T-helper 1 cell treated with Interleukin-12 subunit alpha and Interleukin-12 subunit beta and Interleukin-4 antibody, amounts not matched to agents 30 ng/mL and 1 ng/mL, for 36 hours (primary cell): ENCODE results near the gene MRPL14. TPM values are rescaled to one million over a fixed set of nuclear protein-coding genes. Genes with fewer than 3 reads are reported as not detected.

Experiments used
- intact Hi-C: fragments of 100-400 bp; cut with micrococcal nuclease; formaldehyde crosslinking; loops from one replicate; pipeline ENCODE4 v1.15.1; 2024
- total RNA-seq: library from RNA; stranded (reverse); gene quantifications from 2 replicates; pipeline ENCODE4 v1.2.3, GENCODE V29; 2022

Gene MRPL14
- total RNA-seq: 53.9 and 54.6 TPM in 2 replicates

DNA sequence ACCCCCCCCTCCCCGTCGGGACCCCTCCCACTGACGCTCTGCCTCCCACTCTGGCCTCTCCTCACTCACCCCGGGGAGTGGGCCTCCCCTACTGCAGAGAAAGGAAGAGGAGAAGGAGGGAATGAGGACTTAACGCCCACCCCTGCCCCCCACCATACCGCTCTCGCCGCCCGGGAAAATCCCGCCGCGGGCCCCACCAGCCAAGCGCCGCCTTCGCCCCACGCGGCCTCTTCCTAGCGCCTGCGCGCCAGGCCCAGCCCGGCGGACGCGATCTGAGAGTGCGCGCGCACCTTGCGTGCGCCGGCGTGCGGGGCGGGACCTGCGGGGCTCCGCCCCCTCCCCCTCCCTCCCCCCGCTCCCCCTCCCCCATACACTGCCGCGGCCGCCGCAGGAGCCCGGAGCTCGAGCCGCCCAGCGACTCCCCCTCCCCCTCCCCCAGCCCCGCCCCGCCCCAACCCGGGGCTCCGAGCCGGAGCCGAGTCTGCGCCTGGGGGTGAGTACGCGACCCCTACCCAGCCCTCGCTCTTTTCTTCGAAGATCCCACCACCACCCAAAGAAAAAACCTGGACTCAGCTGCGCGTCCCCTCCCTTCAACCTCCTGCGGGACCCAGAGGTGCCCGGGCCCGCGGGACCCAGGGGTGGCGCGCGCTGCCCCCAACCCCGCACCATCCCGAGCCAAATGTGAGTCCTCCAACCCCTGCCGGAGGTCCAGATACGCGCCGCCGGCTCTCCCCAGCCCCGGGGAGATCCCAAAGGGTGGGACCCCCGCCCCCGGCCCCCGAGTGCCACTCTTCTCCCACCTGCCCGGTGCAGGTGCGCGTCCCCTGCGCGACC lies at the start of gene MRPL14, which contains the start of gene TMEM63B:
TSS of gene MRPL14 (minus strand) at position 267 of the 834 bp plus-strand sequence. CDS start 10,841 bp downstream, outside the sequence.
TSS of gene TMEM63B (plus strand) at position 369 of the 834 bp plus-strand sequence. CDS start 7,031 bp downstream, outside the sequence.
- intact Hi-C loops: loop anchor here (1.0 to 10.0 kb wide), 9 partner anchors 29 to 955 kb away; partner anchors contain the start of genes CDC5L, NFKBIE, POLR1C and SRF

DNA sequence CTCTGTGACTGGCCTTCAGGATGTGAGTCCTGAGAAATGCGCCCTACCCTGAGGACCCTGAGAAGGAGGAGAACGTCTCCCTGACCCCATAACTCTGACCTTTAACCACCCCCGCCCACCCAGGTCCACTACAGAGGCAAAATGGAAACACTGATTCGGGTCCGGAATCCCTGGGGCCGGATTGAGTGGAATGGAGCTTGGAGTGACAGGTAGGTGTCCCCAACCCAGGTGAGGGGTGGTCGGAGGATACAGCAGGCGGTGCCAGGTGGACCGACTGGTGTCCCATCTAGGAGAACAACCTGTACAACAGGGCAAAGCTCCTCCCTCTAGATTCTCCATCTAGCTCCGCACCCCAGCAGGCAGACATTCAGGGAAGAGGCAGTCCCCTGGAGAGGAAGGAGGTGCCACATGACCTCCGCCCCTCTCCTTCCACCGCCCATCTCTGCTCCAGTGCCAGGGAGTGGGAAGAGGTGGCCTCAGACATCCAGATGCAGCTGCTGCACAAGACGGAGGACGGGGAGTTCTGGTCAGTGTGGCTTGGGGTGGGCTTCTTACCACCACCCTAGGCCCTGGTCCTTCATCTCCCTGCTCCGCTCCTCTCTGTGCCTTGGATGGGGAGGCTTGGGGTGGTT lies 49.0 kb upstream of the MRPL14 start:
- intact Hi-C loops: no loop called here

DNA sequence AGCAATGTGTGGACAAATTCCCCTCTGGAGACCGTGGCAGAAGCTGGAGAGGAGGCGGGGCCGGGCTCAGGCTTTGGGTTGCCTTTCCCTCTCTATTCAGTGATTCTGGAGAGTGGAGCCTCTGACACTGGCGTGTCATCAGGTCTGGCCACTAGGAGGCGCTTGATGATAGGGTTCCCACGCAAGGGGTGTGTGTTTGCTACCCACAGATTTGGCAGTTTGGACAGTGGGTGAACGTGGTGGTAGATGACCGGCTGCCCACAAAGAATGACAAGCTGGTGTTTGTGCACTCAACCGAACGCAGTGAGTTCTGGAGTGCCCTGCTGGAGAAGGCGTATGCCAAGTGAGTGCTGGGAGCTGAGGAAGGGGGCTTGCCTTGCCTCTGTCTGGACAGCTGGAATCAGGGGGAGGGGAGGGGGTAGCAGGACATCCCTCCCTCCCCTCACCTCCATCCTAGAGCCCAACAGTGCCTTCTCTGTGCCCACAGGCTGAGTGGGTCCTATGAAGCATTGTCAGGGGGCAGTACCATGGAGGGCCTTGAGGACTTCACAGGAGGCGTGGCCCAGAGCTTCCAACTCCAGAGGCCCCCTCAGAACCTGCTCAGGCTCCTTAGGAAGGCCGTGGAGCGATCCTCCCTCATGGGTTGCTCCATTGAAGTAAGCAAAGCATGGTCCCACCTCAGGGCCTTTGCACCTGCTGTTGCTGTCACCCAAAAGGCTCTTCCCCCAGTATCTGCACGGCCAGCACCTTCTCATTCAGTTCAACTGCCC lies 45.7 kb upstream of the MRPL14 start:
- intact Hi-C loops: loop anchor here (1.0 kb wide), 7 partner anchors 48 to 165 kb away; partner anchors contain the start of genes AARS2 and SLC35B2

DNA sequence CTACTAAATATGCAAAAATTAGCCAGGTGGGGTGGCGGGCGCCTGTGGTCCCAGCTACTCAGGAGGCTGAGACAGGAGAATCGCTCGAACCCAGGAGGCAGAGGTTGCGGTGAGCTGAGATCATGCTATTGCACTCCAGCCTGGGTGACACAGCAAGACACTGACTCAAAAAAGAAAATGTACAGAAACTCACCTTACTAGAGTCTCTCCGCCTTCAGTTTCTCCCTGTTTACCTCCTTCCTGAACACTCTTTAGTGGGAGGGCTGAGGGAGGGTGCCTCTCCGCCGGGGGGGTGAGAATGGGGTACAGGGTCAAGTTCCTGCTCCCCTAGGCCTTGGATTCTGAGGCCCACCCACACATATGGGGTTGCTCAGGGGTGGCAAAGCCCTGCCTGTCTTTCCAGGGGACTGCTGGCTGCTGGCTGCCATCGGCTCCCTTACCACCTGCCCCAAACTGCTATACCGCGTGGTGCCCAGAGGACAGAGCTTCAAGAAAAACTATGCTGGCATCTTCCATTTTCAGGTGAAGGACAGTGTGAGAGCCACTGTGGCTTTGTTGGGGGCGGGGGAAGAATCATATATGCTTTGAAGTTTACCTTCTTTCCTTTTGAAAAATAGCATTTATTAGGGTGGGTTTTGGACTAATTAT lies 44.8 kb upstream of the MRPL14 start:
- intact Hi-C loops: loop anchor here (1.0 kb wide), 7 partner anchors 49 to 166 kb away; partner anchors contain the start of genes AARS2 and SLC35B2

DNA sequence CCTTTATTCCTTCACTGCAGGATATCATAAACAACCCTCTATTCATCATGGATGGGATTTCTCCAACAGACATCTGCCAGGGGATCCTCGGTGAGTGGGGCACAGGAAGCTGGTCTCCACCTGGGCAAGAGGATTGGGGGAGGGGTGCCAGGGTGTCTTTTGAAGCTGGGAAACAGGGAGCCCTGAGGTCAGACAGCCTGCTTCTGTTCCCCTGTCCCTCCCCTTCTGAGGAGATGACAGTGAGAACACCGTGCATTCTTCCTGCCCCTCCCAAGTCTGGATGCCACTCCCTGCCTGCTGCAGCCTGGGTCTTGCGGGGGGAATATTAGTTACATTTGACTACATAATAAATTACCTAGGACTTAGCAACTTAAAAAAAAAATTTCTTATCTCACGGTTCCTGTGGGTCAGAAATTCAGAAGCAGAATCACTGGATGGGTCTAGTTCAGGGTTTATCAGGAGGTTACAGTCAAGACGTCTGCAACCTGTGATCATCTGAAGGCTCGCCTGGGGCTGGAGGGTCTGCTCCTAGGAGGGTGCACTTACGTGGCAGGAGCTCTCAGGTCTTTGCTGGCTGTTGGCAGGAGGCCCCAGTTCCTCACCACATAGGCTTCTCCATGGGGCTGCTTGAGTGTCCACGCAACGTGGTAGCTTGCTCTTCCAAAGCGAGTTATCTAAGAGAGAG lies 42.8 kb upstream of the MRPL14 start:
- intact Hi-C loops: no loop called here

DNA sequence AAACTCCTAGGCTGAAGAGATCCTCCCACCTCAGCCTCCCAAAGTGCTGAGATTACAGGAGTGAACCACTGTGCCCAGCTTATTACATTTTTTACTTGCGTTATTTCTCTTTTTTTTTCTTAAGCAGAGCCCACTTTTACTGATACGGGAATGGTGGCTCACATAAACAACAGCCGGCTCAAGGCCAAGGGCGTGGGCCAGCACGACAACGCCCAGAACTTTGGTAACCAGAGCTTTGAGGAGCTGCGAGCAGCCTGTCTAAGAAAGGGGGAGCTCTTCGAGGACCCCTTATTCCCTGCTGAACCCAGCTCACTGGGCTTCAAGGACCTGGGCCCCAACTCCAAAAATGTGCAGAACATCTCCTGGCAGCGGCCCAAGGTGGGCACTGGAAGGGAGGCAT lies 41.9 kb upstream of the MRPL14 start:
- intact Hi-C loops: no loop called here

DNA sequence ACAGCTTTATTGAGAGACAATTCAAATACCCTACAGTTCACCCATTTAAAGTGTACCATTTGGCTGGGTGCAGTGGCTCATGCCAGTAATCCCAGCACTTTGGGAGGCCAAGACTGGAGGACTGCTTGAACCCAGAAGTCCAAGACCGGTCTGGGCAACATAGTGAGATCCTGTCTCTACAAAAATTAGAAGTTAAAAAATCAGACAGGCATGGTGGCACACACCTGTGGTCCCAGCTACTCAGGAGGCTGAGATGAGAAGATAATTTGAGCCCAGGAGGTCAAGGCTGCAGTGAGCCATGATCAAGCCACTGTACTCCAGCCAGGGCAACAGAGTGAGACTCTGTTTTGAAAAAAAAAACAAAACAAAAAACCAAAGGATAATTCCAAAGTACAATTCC lies 40.3 kb upstream of the MRPL14 start:
- intact Hi-C loops: no loop called here

DNA sequence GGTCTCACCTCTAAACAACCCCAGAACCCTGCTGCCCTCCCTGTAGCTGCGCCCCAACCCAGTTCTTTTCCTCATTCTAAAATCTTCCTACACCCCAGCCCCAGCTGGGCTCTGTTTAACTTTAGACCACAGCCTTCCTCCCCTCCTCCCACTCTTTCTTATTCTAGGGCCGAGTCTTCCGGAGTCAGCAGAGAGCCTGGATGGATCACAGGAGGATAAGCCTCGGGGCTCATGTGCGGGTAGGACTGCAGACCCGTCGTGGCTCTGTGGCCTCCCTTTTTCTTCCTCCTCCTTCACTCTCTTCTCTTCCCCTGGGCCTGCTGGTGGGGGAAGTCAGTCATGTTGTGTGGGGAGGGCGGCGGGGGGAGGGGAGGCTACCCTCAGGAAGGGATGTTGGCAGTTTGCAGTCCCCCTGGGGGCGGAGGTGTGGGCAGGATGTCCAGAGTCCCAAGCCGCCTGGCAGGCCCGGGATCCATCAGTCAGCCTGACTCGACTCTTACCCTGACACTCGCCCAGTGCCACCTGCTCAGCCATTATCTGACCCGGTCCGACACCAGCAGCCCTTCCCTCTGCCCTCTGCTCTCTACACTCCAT lies 39.4 kb upstream of the MRPL14 start:
- intact Hi-C loops: no loop called here

DNA sequence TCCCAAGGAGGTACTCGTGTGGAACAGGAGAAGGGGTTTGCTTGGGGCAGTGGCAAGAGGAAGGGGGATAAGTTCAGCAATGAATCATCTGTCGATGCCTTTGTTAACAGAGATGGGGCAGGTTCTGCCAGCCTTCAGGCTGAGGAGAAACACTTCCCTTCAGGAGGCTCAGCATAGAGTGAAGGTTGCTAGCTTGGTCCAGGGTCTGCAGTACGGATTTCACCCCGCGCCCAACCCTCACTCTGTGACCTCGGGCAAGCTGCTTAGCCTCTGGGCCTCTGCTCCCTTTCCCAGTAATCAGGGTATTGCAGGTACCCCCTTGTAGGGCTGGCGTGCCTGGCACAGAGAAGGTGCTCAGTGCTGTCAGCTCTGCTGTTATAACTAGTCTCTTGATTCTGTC lies 38.9 kb upstream of the MRPL14 start:
- intact Hi-C loops: no loop called here

DNA sequence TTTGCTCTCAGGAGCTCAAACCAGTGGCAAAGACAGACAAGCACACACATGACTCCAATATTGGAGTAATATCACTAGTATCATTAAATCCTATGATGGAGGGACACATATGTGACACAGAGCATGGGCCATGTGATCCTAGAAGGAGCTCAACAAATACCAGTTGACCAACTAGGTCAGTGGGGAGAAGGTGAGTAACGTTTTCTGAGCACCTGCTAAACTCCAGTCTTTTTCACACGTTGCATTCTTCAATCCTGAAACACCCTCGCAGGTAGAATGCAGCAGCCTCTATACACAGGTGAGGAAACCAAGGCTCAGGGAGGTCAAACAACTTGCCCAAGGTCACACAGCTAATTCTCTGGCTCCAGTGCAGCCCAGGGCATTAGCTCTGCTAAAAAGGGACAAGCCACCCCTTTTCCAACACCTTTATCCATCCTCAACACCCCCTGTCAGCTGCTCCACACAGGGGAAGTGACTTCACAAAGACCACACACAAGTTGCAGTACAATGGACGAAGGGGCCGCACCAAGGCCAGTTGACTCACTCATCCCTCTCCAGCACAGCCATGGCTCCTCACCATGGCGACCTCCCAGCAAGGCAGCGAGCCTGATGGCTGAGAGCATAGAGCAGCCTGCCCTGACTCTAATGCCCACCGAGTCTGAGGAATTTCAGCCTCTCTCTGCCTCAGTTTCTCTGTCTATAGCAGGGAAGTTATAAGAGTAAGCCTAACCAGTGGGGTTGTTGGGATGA lies 35.8 kb upstream of the MRPL14 start:
- intact Hi-C loops: no loop called here

DNA sequence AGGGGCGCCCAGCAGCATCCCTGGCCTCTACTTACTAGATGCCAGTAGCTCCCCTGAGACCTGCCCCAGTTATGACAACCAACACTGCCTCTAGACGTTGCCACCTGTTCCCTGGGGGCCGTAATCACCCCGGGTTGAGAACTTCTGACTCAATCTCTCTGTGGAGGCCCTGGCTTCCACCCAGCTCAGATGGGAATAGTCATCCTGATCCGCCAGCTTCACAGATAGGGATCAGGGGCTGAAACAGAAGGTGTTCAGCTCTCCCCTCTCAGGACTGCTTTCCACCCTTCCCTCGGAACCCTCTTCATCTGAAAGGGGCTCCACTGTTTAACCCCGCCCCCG lies 34.7 kb upstream of the MRPL14 start:
- intact Hi-C loops: no loop called here

DNA sequence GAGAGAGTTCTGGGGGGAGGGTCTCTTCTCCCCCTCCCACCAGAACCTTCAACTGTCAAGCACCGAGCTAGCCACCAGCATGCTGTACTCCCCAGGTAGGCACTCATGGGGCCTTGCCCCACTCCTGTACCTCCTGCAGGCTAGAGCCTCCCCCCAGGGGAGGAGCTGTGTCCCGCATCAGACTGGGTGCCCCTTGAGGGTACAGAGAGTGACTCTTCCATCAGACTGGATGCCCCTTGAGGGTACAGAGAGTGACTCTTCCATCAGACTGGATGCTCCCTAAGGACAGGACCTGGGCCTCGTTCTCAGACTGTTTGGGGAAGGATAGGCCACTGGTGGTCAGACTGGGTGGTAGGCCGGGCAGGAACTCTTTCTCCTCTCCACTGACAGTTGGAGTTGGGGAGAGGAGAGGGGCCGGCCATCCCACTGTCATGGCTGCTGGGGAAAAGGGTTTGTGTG lies 31.5 kb upstream of the MRPL14 start, which contains the start of gene CAPN11:
TSS of gene CAPN11 (plus strand) at position 51 of the 459 bp plus-strand sequence. CDS start at position 80, 29 bp downstream.
- intact Hi-C loops: no loop called here

DNA sequence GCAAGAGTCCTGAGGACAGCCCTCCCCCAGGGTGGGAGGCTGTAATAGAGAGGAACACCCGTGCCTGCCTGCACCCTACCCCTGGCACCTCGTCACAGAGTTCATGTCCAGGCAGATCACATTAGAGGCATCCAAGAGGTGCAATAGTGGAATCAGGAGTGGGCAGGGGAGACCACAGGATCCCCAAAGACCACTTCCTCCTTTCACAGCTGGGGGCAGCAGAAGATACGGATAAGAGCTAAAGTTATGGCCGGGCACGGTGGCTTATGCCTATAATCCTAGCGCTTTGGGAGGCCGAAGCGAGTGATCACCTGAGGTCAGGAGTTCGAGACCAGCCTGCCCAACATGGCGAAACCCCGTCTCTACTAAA lies 29.9 kb upstream of the MRPL14 start:
- intact Hi-C loops: no loop called here

DNA sequence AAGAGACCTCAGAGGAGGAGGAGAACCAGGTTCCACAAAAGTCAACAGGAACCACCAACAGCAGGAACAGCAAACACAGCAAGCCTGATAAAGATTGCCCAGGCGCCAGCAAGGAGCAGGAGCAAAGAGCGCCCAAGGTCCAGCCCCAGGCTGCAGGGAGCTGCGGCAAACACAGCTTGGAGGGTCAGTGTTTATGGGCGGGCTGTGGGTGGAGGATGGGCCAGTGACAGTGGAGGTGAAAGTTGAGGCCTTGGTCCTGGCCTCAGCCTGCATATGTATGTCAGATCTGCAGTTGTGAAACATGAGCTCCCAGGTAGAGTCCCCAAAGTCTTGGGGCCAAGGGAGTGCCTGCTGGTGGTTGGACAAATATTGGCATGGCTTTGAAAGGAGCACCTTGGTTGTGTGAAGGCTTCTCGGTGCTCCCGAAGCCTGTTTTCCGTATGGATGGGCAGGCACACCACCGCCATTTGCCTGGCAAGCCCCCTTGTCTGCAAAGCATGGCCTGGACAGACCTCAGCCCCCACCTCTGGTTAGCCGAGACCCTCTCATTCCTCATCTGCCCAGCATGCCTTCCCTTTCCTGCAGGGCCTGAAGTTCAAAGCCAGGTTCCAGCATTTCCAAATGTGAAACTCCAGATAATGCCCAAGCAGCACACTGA lies 29.4 kb upstream of the MRPL14 start:
- intact Hi-C loops: no loop called here

DNA sequence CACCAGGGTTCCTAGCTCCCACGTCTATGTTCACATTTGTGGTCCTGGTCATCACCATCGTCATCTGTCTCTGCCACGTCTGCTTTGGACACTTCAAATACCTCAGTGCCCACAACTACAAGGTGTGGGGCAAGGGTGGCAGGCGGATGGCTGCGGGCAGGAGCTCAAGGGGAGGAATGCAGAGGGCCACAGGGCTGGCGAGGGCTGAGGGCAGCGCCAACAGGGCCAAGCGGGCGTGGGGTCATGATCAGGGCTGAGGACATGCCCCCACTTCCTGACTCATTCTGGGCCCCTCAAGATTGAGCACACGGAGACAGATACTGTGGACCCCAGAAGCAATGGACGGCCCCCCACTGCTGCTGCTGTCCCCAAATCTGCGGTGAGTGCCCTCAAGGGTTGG lies 26.8 kb upstream of the MRPL14 start:
- intact Hi-C loops: loop anchor here (5.0 kb wide), 1 partner anchor 37 kb away; no protein-coding TSS in a partner anchor

DNA sequence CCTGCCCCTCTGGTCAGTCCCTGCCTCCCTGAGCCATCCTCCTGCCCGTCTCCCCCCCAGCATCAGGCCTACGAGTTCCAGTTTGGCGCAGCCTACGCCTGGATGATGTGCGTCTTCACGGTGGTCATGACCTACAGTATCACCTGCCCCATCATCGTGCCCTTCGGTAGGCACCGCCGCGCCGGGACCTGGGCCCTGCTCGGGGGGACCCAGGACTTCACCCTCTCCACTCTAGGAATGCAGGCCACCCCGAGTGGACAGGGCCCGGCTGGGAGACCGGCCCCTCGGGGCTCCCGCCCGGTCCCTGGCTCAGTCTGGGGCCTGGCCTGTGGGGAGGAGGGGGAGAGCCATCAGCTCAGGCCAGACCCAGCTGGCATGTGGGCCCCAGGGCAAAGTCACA lies 25.3 kb upstream of the MRPL14 start:
- intact Hi-C loops: loop anchor here (1.0 to 5.0 kb wide), 4 partner anchors 26 to 186 kb away; no protein-coding TSS in a partner anchor

DNA sequence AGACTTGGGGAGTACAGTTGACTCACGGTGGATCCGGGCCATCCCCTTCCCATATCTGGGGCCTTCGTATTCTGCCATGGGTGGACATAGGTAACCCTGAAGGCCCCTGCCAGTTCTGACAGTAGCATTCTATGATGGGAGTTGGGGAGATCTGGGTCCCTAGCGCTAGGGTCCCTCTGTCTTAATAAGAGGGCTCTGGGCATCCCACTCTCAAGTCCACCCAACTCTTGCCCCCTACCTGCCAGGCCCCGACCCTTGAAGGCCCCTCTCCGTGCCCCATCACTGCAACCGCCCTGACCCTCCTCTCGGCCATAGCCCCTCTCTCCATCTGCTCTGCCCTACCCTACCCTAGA lies 24.8 kb upstream of the MRPL14 start:
- intact Hi-C loops: loop anchor here (1.0 to 5.0 kb wide), 4 partner anchors 26 to 186 kb away; no protein-coding TSS in a partner anchor

DNA sequence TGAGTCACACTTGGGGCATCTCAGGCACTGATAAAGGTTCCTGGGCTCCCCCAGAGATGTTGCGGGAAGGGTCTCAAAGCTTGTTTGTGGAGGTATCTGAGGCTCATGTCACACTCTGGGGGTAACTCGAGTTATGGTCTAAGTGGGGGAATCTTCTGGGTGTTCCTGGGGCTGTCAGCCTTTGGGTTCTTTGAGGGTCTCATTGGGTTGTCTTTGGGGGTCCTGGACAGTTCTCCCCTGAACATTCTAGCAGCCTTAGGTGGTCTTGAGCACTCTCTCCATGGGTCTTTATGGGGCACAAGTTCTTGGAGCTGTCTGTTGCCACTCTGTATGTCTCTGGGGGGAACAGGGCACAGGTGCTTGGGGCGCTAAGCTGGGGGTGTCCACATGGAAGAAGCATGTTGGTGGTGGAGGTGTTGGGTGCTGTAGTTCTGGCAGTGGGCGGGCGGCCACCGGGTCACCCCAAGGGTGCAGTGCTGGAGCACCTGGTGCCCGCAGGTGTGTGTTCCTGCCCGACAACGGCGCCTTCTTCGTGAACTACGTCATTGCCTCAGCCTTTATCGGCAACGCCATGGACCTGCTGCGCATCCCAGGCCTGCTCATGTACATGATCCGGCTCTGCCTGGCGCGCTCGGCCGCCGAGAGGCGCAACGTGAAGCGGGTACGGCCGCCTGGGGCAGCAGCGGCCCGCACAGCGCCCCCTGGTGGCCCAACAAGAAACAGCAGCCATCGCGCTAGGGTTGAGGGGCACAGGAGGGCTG lies 24.3 kb upstream of the MRPL14 start:
- intact Hi-C loops: loop anchor here (1.0 to 5.0 kb wide), 5 partner anchors 25 to 382 kb away; no protein-coding TSS in a partner anchor
